Stimulated activated CD8-positive, alpha-beta memory T cell treated with anti-CD3 and anti-CD28 coated beads, Interleukin-4, amount 100 ng/mL, for 1 hour (primary cell): ENCODE results near the gene MYOM3.

ENCODE experiments used
- DNase-seq, 2 donors: peaks; one replicate each; pipeline ENCODE4 v3.0.0-alpha.2; 2020; ENCODE audit warnings: low read depth in 2 of 2, low spot score in 1 of 2

The MYOM3 gene

GRCh38 chr1:24139222-24139489 is 27.2 kb upstream of the MYOM3 start:
- DNase-seq = no peak

GRCh38 chr1:24138476-24139221 is 26.7 kb upstream of the MYOM3 start:
- no peak for DNase-seq

DNA sequence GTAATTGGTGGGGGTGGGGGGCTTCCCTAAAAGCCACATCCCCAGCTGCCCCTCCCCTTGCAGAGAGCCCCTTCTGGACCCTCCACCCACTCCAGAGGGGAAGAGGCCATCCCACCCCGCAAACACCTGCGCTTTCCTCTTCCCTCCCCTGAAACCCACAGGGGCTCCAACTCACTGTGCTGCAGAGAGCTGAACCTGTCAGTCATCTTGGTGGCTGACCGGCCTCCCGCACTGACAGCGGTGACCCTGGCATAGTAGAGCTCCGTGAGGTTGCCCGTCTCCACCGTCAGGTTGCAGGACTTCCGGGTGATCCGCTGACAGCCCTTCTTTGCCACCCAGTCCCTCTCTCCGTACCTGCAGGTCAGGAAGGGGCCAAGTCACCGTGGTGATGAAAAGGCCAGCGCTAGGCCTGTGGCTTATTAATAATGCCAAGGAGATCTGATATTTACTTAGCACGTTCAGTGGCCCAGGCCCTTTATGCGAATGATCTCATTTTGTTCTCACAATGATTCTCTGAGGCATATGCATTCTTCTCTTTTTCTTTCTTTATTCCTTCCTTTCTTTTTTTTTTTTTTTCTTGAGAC is 25.1 kb upstream of the MYOM3 start:
- DNase-seq = no peak

DNA sequence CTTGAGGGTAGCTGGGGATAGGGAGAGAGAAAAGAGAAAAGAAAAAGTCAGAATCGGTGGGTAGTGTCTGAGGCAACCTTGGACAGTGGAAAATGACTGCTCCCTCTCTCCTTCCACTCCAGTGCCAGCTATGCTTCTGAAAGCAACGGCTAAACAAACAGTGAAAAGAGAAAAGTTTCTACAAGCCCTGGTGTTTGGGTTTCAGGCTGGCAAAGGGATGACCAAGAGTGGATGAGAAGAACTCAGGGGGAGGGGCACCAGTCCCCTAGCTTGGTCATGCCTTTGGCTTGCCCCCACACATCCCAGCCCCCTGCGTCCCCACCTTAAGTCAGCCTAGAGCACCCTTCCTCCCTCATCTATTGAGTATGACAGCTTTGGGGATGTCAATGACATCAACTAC is 22.4 kb upstream of the MYOM3 start:
- DNase-seq = no peak

DNA sequence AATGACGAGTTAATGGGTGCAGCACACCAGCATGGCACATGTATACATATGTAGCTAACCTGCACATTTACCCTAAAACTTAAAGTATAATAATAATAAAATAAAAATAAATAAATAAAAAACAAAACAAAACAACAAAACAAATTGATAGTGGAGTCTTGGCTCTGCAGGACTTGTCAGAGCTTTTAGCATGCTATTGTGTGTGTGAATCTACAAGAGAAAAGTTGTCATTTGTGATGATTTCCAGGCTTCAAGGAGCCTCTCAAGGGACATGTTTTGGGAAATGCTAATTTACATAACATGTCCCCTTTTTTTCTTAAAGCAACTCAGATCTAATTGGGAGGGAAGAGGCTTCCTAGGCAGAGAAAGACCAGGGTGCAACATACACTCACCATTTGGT is 21.9 kb upstream of the MYOM3 start:
- no peak for DNase-seq

GRCh38 chr1:24130385-24130784 is 18.4 kb upstream of the MYOM3 start:
- no peak for DNase-seq

- DNase-seq = no peak
Observed at GRCh38 chr1:24127801-24128363, 15.9 kb upstream of the MYOM3 start.

- no peak for DNase-seq
Observed at GRCh38 chr1:24127134-24127800, 15.3 kb upstream of the MYOM3 start.

DNA sequence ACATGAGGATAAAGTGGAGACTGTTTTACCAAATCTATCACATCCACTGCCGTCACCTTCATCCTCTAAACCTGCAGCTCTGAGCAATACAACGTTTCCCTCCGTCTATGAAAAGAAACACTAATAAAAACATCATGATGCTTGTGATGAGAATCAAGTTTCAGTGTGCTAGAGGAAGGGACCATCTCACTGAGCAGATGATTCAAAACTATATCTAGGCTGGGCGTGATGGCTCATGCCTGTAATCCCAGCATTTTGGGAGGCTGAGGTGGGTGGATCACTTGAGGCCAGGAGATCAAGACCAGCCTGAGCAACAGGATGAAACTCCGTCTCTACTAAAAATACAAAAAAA is 14.7 kb upstream of the MYOM3 start:
- DNase-seq = no peak

- no peak for DNase-seq
Observed at GRCh38 chr1:24126018-24126671, 14.2 kb upstream of the MYOM3 start.

- no peak for DNase-seq
Observed at GRCh38 chr1:24125456-24125855, 13.5 kb upstream of the MYOM3 start.

DNA sequence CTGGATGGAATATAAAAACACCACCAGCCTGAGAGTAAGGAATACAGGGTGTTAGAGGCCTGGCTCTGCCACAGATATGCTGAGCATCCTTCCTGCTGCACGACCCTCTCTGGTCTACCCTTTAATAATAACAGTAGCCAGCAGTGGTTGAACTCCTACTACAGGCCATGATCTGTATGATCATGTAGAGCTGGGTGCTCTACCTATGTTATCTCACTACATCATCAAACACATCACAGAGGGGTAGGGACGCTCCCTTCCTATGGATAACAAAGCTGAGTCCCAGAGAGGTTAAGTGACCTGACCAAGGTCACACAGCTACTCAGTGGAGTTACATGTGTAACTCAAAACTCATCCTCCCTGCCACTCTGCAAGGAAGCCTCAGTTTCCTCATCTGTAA is 13.0 kb upstream of the MYOM3 start:
- DNase-seq = no peak

GRCh38 chr1:24123611-24124010 is 11.7 kb upstream of the MYOM3 start:
- DNase-seq = no peak

DNA sequence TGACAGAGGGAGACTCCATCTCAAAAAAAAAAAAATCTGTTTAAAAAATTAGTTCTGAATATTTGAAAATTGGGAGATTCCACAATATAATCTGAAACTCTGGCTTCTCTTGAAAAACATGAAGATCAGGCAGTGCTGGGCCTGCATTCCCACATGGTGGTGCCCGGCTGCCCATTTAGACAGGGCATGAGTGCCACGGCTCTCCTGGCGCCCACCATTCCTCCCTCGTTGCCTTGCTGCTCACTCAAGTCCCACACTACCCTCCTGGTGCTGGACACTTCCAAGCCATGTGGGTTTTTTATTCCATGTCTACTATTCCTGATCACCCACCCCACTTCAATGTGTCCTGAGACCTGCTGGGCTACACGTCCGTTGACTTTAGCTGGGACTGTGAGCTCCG is 10.8 kb upstream of the MYOM3 start:
- no peak for DNase-seq

DNA sequence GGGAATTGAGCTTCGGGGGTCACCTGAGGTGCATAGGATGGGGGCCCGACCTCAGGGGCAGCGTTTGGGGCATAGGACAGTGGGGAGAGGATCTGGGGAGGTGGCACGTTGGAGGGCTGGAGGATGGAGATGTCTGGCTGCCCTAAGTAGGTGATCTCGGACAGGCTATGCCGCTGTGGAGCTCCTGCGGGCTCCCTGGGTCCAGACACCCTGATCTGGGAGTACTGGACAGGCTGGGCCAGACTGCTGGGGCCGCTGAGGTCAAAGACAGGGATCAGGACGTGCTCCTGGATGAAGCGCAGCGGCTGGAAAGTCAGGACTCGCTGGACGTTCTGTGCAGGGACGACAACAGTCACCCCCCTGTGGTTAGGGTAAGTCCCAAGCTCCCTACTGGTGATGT is 9.5 kb upstream of the MYOM3 start:
- no peak for DNase-seq

- no peak for DNase-seq
Observed at GRCh38 chr1:24120965-24121364, 9.0 kb upstream of the MYOM3 start.

GRCh38 chr1:24119859-24120756 is 8.2 kb upstream of the MYOM3 start:
- DNase-seq = no peak

- no peak for DNase-seq
Observed at GRCh38 chr1:24119489-24119858, 7.5 kb upstream of the MYOM3 start.

- no peak for DNase-seq
Observed at GRCh38 chr1:24118410-24119242, 6.7 kb upstream of the MYOM3 start.

- no peak for DNase-seq
Observed at GRCh38 chr1:24117722-24118409, 5.9 kb upstream of the MYOM3 start.
